ENCODE data around the gene PCDH17. TPM values are rescaled to one million over a fixed set of nuclear protein-coding genes. Genes with fewer than 3 reads are reported as not detected.

The PCDH17 gene
- total and polyA plus RNA-seq, 2 of the 8 experiments (the other 6 are each of a cell fraction or from before 2014, with no cell fraction given), result 0.20 to 0.60 TPM

DNA sequence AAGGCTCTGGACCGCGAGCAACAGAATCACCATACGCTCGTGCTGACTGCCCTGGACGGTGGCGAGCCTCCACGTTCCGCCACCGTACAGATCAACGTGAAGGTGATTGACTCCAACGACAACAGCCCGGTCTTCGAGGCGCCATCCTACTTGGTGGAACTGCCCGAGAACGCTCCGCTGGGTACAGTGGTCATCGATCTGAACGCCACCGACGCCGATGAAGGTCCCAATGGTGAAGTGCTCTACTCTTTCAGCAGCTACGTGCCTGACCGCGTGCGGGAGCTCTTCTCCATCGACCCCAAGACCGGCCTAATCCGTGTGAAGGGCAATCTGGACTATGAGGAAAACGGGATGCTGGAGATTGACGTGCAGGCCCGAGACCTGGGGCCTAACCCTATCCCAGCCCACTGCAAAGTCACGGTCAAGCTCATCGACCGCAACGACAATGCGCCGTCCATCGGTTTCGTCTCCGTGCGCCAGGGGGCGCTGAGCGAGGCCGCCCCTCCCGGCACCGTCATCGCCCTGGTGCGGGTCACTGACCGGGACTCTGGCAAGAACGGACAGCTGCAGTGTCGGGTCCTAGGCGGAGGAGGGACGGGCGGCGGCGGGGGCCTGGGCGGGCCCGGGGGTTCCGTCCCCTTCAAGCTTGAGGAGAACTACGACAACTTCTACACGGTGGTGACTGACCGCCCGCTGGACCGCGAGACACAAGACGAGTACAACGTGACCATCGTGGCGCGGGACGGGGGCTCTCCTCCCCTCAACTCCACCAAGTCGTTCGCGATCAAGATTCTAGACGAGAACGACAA is 1.8 kb downstream of the PCDH17 start (continued):
- TF ChIP-seq CTCF (IDR thresholded peaks at IDR 0.05; ENCODE audit: control extremely low read depth in 1 of 3, insufficient read depth in 1 of 3, low read depth in 1 of 3, low read length in 3 of 3), result peak in 2 of 3 experiments; percentile 86 to 90; a peak in 3 of 4 replicates
- no peak for TF ChIP-seq FOSL1 (IDR thresholded peaks at IDR 0.05; ENCODE audit: insufficient read depth, low read depth, low read length)
- no peak for TF ChIP-seq CHD1 (IDR thresholded peaks at IDR 0.05; ENCODE audit: low read depth, low read length)
- no peak for TF ChIP-seq SIN3A (conservative IDR thresholded peaks at IDR 0.05 in 1 of 2, IDR thresholded peaks at IDR 0.05 in 1 of 2; ENCODE audit: low read depth in 1 of 2, low read length in 2 of 2)
- TF ChIP-seq BACH1 (IDR thresholded peaks at IDR 0.05; ENCODE audit: low read length), result no peak
- TF ChIP-seq POLR2AphosphoS5 (IDR thresholded peaks at IDR 0.05; ENCODE audit: low read depth, low read length), result no peak
- TF ChIP-seq CEBPB (IDR thresholded peaks at IDR 0.05; ENCODE audit: low read depth, low read length), result no peak
- no peak for TF ChIP-seq BCL11A (IDR thresholded peaks at IDR 0.05; ENCODE audit: low read depth in 2 of 2, low read length in 2 of 2)
- no peak for TF ChIP-seq RXRA (IDR thresholded peaks at IDR 0.05; ENCODE audit: insufficient read depth, low read depth, low read length)
- 0 out of 2 replicates have a peak, but pooled peaks have one; percentile 25 for TF ChIP-seq YY1 (IDR thresholded peaks at IDR 0.05; ENCODE audit: low read depth, low read length)
- TF ChIP-seq CHD2 (IDR thresholded peaks at IDR 0.05; ENCODE audit: low read length), result no peak
- no peak for TF ChIP-seq NANOG (IDR thresholded peaks at IDR 0.05; ENCODE audit: insufficient read depth, low read depth, low read length, poor library complexity, severe bottlenecking)
- TF ChIP-seq PHF8 (conservative IDR thresholded peaks at IDR 0.05; ENCODE audit: low read depth, low read length), result 0 out of 2 replicates have a peak, but pooled peaks have one; percentile 24
- no peak for TF ChIP-seq USF2 (IDR thresholded peaks at IDR 0.05; ENCODE audit: low read length)
- TF ChIP-seq BRCA1 (IDR thresholded peaks at IDR 0.05; ENCODE audit: low read depth, low read length), result no peak
- TF ChIP-seq SP2 (IDR thresholded peaks at IDR 0.05; ENCODE audit: low read length), result no peak
- no peak; the same call in 1 of the 2 replicates for TF ChIP-seq KDM1A (IDR thresholded peaks at IDR 0.05; ENCODE audit: borderline replicate concordance, low read length)
- no peak; a peak in 1 of 3 replicates for TF ChIP-seq EP300 (IDR thresholded peaks at IDR 0.05; ENCODE audit: borderline replicate concordance in 1 of 2, low read depth in 2 of 2, low read length in 2 of 2)
- TF ChIP-seq SP4 (IDR thresholded peaks at IDR 0.05; ENCODE audit: low read length), result no peak
- TF ChIP-seq POLR2A (IDR thresholded peaks at IDR 0.05; ENCODE audit: control extremely low read depth in 1 of 2, low read depth in 2 of 2, low read length in 2 of 2), result no peak
- peak; percentile 88 for TF ChIP-seq CREB1 (IDR thresholded peaks at IDR 0.05)

All from H1 (cell line).